ENCODE measurements around the gene DENND6B. TPM values are rescaled to one million over a fixed set of nuclear protein-coding genes. Genes with fewer than 3 reads are reported as not detected.
"Not testable (repeated sequence)": the region's sequence is repeated elsewhere in the genome, so short reads cannot be mapped to it uniquely, and the experiment has no call there.

Gene DENND6B
- total RNA-seq: 1 to 10 TPM; 8.8 to 9.5 TPM

GRCh38 chr22:50326956-50327710 lies at the start of gene DENND6B:
Gene DENND6B (minus strand): TSS chr22:50327012. CDS start chr22:50326988, 24 bp downstream.
- POLR2A ChIA-PET: interaction anchor here (0.6 to 1.9 kb wide), 6 partner anchors 12 to 76 kb away, joined by 3 to 8 read pairs (median 5); partner anchors contain the start of gene HDAC10
- peaks cover 12% of the 10 kb centered on the region for H3K4me1 Mint-ChIP-seq
- DNase-seq: peak; percentile 88
- no peaks in the 10 kb centered on the region for H3K36me3 Mint-ChIP-seq
- peak within 1 kb of the TSS; percentile 79 for H3K27ac Mint-ChIP-seq
- H3K9me3 Mint-ChIP-seq: no peaks in the 10 kb centered on the region
- peaks cover 25% of the 10 kb centered on the region for H3K27me3 Mint-ChIP-seq
- H3K4me3 Mint-ChIP-seq: peak within 1 kb of the TSS; percentile 81
- peak; percentile 96 for ATAC-seq (ENCODE audit: low read depth)

GRCh38 chr22:50376085-50376651 lies 49.4 kb upstream of the DENND6B start:
- peak overlapping the region; percentile 15 for H3K4me3 Mint-ChIP-seq
- no peaks in the 10 kb centered on the region for H3K27me3 Mint-ChIP-seq
- ATAC-seq (ENCODE audit: low read depth): peak; percentile 36
- peak overlapping the region; percentile 73 for H3K27ac Mint-ChIP-seq
- no peak for DNase-seq
- H3K9me3 Mint-ChIP-seq: no peaks in the 10 kb centered on the region
- POLR2A ChIA-PET: interaction anchor here (0.7 kb wide), 1 partner anchor 94 kb away, joined by 3 read pairs; no protein-coding TSS in a partner anchor
- H3K4me1 Mint-ChIP-seq: peaks cover 11% of the 10 kb centered on the region
- H3K36me3 Mint-ChIP-seq: peaks cover 33% of the 10 kb centered on the region

GRCh38 chr22:50371101-50371648 lies 44.4 kb upstream of the DENND6B start:
- Mint-ChIP-seq H3K4me1 (peaks cover 12% of the 10 kb centered on the region), H3K4me3 (no peak overlapping the region), H3K9me3 (no peaks in the 10 kb centered on the region), H3K27me3 (no peaks in the 10 kb centered on the region), H3K36me3 (peaks cover 31% of the 10 kb centered on the region), H3K27ac (no peak overlapping the region)
- DNase-seq (no peak), ATAC-seq (ENCODE audit: low read depth) (no peak)
- POLR2A ChIA-PET: no interaction called here

GRCh38 chr22:50367778-50368500 lies 41.1 kb upstream of the DENND6B start:
- Mint-ChIP-seq H3K4me1 (peaks cover 13% of the 10 kb centered on the region), H3K4me3 (no peak overlapping the region), H3K27ac (peak overlapping the region; percentile 6), H3K9me3 (no peaks in the 10 kb centered on the region), H3K36me3 (peaks cover 30% of the 10 kb centered on the region), H3K27me3 (no peaks in the 10 kb centered on the region)
- POLR2A ChIA-PET: no interaction called here
- DNase-seq (no peak), ATAC-seq (ENCODE audit: low read depth) (no peak)

- H3K27me3 Mint-ChIP-seq; H3K27ac Mint-ChIP-seq; POLR2A ChIA-PET; H3K9me3 Mint-ChIP-seq; DNase-seq; H3K4me3 Mint-ChIP-seq; ATAC-seq (ENCODE audit: low read depth): not testable (repeated sequence)
- peaks cover 41% of the 10 kb centered on the region for H3K4me1 Mint-ChIP-seq
- peaks cover 28% of the 10 kb centered on the region for H3K36me3 Mint-ChIP-seq
Measured at GRCh38 chr22:50363803-50364194, 37.0 kb upstream of the DENND6B start.

DNA sequence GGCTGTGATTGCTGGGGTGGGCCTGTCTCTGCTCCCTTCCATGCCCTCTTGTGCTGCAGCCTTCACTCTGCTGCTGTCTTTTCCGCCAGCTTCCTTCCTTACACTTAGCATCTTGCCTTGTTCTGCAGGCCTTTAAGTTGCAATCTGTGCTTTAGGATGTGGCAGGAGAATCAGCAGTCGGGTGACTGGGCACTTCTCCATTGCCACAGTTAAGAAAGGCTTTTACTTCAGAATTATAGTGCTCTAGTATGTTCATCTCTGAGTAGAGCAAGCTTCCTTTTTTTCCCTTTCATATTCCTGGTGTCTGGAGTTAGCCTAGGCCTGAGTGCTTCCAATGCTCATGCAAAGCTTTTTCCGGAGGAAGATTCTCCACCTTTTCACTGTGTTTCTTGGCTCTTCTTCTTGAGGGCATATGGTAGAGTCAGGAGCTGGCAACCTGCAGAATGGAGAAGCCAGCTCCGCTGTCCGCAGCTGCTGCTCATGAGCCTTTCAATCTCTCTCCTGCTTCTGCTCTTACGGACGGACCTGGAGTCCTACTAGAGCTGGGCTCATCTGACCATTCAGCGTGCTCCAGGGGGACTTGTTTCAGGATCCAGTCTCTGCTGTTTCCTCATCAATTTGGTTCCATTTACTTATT lies 36.5 kb upstream of the DENND6B start:
- Mint-ChIP-seq H3K4me1 (peaks cover 44% of the 10 kb centered on the region), H3K27me3 (no peaks in the 10 kb centered on the region), H3K4me3 (no peak overlapping the region), H3K9me3 (no peaks in the 10 kb centered on the region), H3K36me3 (peaks cover 27% of the 10 kb centered on the region), H3K27ac (peak overlapping the region; percentile 64)
- ATAC-seq (ENCODE audit: low read depth) (no peak), DNase-seq (no peak)
- POLR2A ChIA-PET: interaction anchor here (0.5 to 0.8 kb wide), 2 partner anchors 29 to 145 kb away, joined by 3 to 4 read pairs; partner anchors contain the start of genes LMF2 and NCAPH2

DNA sequence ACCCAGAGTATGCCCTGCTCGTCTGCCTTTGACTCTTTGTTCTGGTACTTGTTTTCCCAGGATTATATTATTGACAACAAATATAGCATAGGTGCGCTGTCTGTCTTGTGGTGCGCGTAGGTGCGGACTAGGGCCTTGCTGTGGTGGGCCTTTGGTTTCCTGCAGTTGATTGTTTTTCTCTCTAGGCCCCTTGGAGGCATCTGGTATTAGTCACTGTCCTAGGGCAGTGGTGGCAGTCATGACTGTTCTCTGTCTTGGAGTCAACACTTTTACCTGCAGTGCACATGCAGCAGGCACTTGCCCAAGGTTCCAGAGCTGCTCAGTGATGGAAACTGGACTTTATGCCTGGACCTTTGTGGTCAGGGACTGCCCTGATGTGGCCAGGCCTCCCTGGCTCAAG lies 34.9 kb upstream of the DENND6B start:
- POLR2A ChIA-PET: no interaction called here
- H3K27me3 Mint-ChIP-seq: no peaks in the 10 kb centered on the region
- ATAC-seq (ENCODE audit: low read depth): peak; percentile 84
- peak; percentile 39 for DNase-seq
- peak overlapping the region; percentile 82 for H3K27ac Mint-ChIP-seq
- no peaks in the 10 kb centered on the region for H3K9me3 Mint-ChIP-seq
- H3K36me3 Mint-ChIP-seq: peaks cover 22% of the 10 kb centered on the region
- peak overlapping the region; percentile 62 for H3K4me3 Mint-ChIP-seq
- H3K4me1 Mint-ChIP-seq: peaks cover 49% of the 10 kb centered on the region

DNA sequence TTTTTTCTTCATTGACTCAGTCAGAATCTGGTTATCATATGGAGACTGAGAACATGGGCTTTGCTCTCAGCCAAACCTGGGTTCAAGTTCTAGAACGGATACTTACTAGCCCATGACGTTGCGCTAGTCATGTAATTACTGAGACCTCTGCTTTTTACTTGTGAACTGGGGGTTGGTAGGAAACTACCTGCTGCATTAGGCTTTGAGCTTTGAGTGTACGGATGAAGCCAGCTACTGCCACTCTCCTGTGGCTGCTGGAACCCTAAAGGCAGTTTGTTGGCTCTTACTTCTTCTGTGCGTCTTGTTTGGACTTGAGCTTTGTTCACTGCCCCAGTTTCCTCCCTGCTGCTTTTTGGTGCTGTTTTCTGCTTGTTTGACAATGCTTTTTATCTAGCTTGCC lies 34.4 kb upstream of the DENND6B start:
- no peaks in the 10 kb centered on the region for H3K27me3 Mint-ChIP-seq
- H3K4me3 Mint-ChIP-seq: peak overlapping the region; percentile 62
- H3K36me3 Mint-ChIP-seq: peaks cover 22% of the 10 kb centered on the region
- peak; percentile 35 for ATAC-seq (ENCODE audit: low read depth)
- POLR2A ChIA-PET: interaction anchor here (1.0 kb wide), 1 partner anchor 121 kb away, joined by 3 read pairs; no protein-coding TSS in a partner anchor
- H3K27ac Mint-ChIP-seq: peak overlapping the region; percentile 82
- peaks cover 48% of the 10 kb centered on the region for H3K4me1 Mint-ChIP-seq
- H3K9me3 Mint-ChIP-seq: no peaks in the 10 kb centered on the region
- DNase-seq: no peak

DNA sequence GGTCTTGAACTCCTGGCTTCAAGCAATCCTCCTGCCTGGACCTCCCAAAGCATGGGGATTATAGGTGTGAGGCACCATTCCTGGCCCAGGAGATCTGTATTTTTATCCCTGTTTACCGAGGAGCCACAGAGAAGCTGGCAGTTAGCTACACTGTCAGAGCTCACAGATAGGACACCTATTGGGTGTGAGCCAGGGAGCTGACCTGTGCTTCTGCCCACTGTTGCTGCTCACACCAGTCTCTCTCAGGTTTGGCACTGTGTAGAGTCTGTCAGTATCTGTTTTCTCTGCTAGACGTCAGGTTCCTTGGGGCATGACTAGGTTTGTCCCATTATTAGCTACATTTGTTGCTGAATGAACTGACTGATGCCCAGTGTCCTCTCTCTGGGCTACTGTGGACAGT lies 33.8 kb upstream of the DENND6B start:
- POLR2A ChIA-PET: interaction anchor here (1.0 to 1.3 kb wide), 3 partner anchors 17 to 120 kb away, joined by 3 to 4 read pairs (median 3); no protein-coding TSS in a partner anchor
- ATAC-seq (ENCODE audit: low read depth): no peak
- H3K9me3 Mint-ChIP-seq: no peaks in the 10 kb centered on the region
- H3K4me1 Mint-ChIP-seq: peaks cover 45% of the 10 kb centered on the region
- no peak for DNase-seq
- no peaks in the 10 kb centered on the region for H3K27me3 Mint-ChIP-seq
- no peak overlapping the region for H3K4me3 Mint-ChIP-seq
- H3K27ac Mint-ChIP-seq: peak overlapping the region; percentile 82
- peaks cover 20% of the 10 kb centered on the region for H3K36me3 Mint-ChIP-seq

DNA sequence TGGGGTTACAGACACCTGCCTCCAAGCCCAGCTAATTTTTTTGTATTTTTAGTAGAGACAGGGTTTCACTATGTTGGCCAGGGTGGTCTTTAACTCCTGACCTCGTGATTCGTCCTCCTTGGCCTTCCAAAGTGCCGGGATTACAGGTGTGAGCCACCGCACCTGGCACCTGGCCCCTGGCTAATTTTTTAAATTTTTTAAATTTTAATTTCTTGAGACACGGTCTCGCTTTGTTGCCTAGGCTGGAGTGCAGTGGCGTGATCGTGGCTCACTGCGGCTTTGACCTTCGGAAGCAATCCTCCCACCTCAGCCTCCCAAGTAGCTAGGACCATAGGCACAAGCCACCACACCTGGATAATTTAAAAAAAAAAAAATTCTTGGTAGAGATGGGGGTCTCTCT lies 30.9 kb upstream of the DENND6B start:
- POLR2A ChIA-PET: interaction anchor here (0.6 kb wide), 1 partner anchor 9 kb away, joined by 6 read pairs; no protein-coding TSS in a partner anchor
- no peak overlapping the region for H3K4me3 Mint-ChIP-seq
- DNase-seq (no peak), ATAC-seq (ENCODE audit: low read depth) (no peak)
- no peaks in the 10 kb centered on the region for H3K9me3 Mint-ChIP-seq
- H3K4me1 Mint-ChIP-seq: peaks cover 36% of the 10 kb centered on the region
- H3K36me3 Mint-ChIP-seq: peaks cover 19% of the 10 kb centered on the region
- no peaks in the 10 kb centered on the region for H3K27me3 Mint-ChIP-seq
- H3K27ac Mint-ChIP-seq: no peak overlapping the region

- Mint-ChIP-seq H3K27me3 (no peaks in the 10 kb centered on the region), H3K36me3 (peaks cover 19% of the 10 kb centered on the region), H3K9me3 (no peaks in the 10 kb centered on the region), H3K4me3 (peak overlapping the region; percentile 53), H3K4me1 (peaks cover 31% of the 10 kb centered on the region), H3K27ac (peak overlapping the region; percentile 78)
- no peak for DNase-seq
- POLR2A ChIA-PET: interaction anchor here (0.6 kb wide), 1 partner anchor 8 kb away, joined by 6 read pairs; no protein-coding TSS in a partner anchor
- ATAC-seq (ENCODE audit: low read depth): no peak
Measured at GRCh38 chr22:50357222-50357621, 30.4 kb upstream of the DENND6B start.

- POLR2A ChIA-PET: interaction anchor here (0.7 to 1.0 kb wide), 2 partner anchors 15 to 235 kb away, joined by 3 read pairs; no protein-coding TSS in a partner anchor
- Mint-ChIP-seq H3K4me1 (peaks cover 21% of the 10 kb centered on the region), H3K27me3 (no peaks in the 10 kb centered on the region), H3K36me3 (peaks cover 12% of the 10 kb centered on the region), H3K9me3 (no peaks in the 10 kb centered on the region), H3K27ac (no peak overlapping the region), H3K4me3 (no peak overlapping the region)
- DNase-seq: no peak
- ATAC-seq (ENCODE audit: low read depth): no peak
Measured at GRCh38 chr22:50356186-50356585, 29.4 kb upstream of the DENND6B start.

Data from activated naive CD8-positive, alpha-beta T cell treated with anti-CD3 and anti-CD28 coated beads, Interleukin-2, amount 10 ng/mL, durations not matched to agents 7 days and 5 days (primary cell).